Measurements from ENCODE around the gene HHEX.

HHEX gene

DNA sequence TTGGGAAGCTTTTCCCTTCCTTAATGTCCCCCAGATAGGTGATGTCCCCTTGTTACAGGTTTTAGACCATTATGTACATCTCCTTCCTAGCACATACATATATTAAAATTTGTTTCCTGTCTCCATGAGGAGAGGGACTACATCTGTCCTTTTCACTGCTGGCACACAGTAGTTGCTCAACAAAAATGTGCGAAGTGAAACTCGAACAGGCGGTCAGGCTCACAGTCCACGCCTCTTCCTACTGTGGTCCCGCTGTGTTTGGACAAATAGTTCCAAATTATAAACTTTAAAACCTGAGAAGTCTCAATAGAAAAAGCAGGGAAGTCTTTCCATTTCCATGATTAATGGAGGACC is 1.2 kb upstream of the HHEX start:
- TF ChIP-seq, protein P1, sequence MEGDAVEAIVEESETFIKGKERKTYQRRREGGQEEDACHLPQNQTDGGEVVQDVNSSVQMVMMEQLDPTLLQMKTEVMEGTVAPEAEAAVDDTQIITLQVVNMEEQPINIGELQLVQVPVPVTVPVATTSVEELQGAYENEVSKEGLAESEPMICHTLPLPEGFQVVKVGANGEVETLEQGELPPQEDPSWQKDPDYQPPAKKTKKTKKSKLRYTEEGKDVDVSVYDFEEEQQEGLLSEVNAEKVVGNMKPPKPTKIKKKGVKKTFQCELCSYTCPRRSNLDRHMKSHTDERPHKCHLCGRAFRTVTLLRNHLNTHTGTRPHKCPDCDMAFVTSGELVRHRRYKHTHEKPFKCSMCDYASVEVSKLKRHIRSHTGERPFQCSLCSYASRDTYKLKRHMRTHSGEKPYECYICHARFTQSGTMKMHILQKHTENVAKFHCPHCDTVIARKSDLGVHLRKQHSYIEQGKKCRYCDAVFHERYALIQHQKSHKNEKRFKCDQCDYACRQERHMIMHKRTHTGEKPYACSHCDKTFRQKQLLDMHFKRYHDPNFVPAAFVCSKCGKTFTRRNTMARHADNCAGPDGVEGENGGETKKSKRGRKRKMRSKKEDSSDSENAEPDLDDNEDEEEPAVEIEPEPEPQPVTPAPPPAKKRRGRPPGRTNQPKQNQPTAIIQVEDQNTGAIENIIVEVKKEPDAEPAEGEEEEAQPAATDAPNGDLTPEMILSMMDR (IDR thresholded peaks at IDR 0.05; ENCODE audit: low read depth, low read length, missing control alignments), result no peak
- no peak for DNase-seq (ENCODE audit: extremely low read depth, low read depth)
- peak overlapping the region; percentile 80 for H3K4me3 ChIP-seq (replicated peaks; ENCODE audit: low read depth, low read length)

DNA sequence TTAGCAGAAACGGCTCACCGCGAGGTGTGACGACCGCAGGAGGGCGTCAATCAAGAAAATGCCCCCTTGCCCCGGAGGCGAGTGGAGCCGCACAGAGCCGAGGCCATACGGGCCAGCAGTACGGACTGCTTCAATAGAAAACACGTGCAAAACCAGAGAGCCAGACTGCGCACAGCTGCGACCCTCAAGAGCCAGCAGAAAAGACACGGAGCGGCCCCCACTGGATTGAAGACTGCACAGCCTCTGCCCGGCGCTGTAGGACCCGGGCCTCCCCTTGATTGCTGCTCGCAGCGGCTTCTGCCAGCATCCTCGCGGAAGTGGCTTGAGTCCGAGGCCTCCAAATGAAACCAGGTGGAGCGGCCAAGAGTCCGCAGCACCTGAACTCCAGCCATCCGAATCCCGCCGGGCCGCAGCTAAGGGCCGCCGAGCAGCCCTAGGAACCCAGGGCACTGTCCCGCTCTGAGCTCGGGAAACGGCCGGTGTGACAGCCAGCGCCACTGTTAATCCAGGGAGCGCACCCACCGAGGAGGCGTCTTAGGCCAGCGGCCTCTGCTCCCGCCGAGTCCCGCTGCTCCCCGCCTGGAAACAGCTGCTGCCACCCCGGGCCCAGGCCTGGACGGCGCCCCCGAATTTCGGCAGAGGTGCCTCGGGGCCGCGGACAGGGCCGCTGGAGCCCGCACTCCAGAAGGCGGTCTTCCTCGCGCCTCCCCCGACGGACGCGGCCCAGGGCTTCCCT is 660 bp upstream of the HHEX start:
- peak overlapping the region; percentile 80 for H3K4me3 ChIP-seq (replicated peaks; ENCODE audit: low read depth, low read length)
- no peak for DNase-seq (ENCODE audit: extremely low read depth, low read depth)
- TF ChIP-seq, protein P1 (IDR thresholded peaks at IDR 0.05; ENCODE audit: low read depth, low read length, missing control alignments), result no peak

- DNase-seq (ENCODE audit: extremely low read depth, low read depth), result no peak
- TF ChIP-seq, protein P1 (IDR thresholded peaks at IDR 0.05; ENCODE audit: low read depth, low read length, missing control alignments), result no peak
- H3K4me3 ChIP-seq (replicated peaks; ENCODE audit: low read depth, low read length), result peak overlapping the region; percentile 80
Observed at GRCh38 chr10:92690211-92690914, 608 bp downstream of the HHEX start.

GRCh38 chr10:92690915-92691590 is 1.3 kb downstream of the HHEX start:
- no peak for DNase-seq (ENCODE audit: extremely low read depth, low read depth)
- TF ChIP-seq, protein P1 (IDR thresholded peaks at IDR 0.05; ENCODE audit: low read depth, low read length, missing control alignments), result no peak
- H3K4me3 ChIP-seq (replicated peaks; ENCODE audit: low read depth, low read length), result peak overlapping the region; percentile 80

DNA sequence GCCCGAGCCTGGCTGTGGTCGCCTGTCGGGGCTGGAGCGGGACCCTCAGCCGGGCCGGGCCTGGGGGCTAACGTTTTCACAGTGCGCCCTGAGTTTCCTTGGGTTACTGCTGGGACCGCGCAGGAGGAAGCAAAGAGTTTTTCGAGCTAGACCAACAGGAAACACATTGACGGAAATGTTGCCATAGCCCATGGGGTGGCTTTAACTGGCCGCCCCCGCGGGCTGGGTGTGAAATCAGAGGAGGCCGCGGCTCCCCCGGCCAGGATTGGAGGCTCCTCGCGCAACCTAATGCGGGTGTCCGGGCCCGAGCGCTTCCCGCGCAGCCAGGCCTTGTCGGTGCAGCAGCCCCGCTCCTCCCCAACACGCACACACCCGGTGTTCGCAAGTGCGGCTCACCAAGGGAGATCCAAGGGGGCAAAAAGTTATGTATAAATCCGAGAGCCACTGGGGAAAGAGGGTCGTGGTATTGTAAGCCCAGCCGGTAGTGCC is 1.9 kb downstream of the HHEX start:
- H3K4me3 ChIP-seq (replicated peaks; ENCODE audit: low read depth, low read length), result peak overlapping the region; percentile 80
- no peak for DNase-seq (ENCODE audit: extremely low read depth, low read depth)
- TF ChIP-seq, protein P1 (IDR thresholded peaks at IDR 0.05; ENCODE audit: low read depth, low read length, missing control alignments), result no peak

DNA sequence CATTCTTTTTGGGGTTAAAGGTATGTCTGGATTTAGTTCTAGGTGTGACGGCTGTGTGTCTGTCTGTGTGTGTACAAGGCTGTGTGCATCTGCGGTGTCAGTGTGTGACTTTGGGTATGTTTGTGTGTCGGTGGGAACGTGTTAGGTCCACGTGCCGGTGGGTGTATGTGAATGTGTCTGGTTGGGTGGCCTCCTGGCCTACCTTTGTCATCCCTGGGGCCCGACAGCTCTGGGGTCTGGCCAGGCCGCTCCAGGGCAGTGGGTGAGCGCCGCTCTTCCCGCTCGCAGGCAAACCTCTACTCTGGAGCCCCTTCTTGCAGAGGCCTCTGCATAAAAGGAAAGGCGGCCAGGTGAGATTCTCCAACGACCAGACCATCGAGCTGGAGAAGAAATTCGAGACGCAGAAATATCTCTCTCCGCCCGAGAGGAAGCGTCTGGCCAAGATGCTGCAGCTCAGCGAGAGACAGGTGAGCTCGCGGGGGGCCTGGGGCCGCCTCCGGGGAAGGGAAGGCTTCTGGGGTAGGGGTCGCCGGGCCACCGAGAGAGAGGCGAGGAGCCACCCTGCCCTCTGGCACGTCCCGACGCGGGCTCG is 2.4 kb downstream of the HHEX start:
- no peak for DNase-seq (ENCODE audit: extremely low read depth, low read depth)
- peak overlapping the region; percentile 80 for H3K4me3 ChIP-seq (replicated peaks; ENCODE audit: low read depth, low read length)

More for the DNA sequence above, 2.4 kb downstream of the HHEX start:
- TF ChIP-seq, protein P1 (IDR thresholded peaks at IDR 0.05; ENCODE audit: low read depth, low read length, missing control alignments), result no peak
